CD4-positive, alpha-beta T cell (primary cell): ENCODE results near the gene TSPAN9. TPM values are rescaled to one million over a fixed set of nuclear protein-coding genes. Genes with fewer than 3 reads are reported as not detected.

Experiments
- ATAC-seq: fragments of 200-7000 bp; cut with Tn5 transposase; one replicate; pipeline ENCODE4 v1.10.0; 2022; ENCODE audit warnings: mild to moderate bottlenecking; ENCODE audit not compliant: poor library complexity
- CTCF ChIA-PET: fragments of 350-600 bp; sonication (Branson Sonifier 250); formaldehyde crosslinking; loops from one replicate; lab custom pipeline; 2021; ENCODE audit warnings: antibody characterized with exemption, inconsistent platforms; lab: Charles Lee
- POLR2A ChIA-PET: fragments of 350-600 bp; sonication (Branson Sonifier 250); formaldehyde crosslinking; loops from one replicate; lab custom pipeline; 2021; ENCODE audit warnings: antibody characterized with exemption, inconsistent platforms; lab: Charles Lee
- DNase-seq, 14 experiments: peaks; one replicate each; pipeline ENCODE4 v3.0.0-alpha.2; 2013 to 2020; ENCODE audit warnings: mixed read lengths in 2 of 14
- H3K27ac ChIP-seq, 2 donors: one replicate each; pipeline versions ENCODE4 v1.5.1 to v1.7.0; 2013; ENCODE audit warnings: low read length in 2 of 2, low read depth in 1 of 2, mild to moderate bottlenecking in 1 of 2
- H3K27me3 ChIP-seq, 2 experiments: 1 replicate in 1 of 2; 2 replicates in 1 of 2; pipeline versions ENCODE4 v1.6.1 to v1.7.0; 2013; ENCODE audit warnings: low read length in 2 of 2, control low read depth in 1 of 2, mild to moderate bottlenecking in 1 of 2, moderate library complexity in 1 of 2; ENCODE audit not compliant: insufficient read depth in 2 of 2, control insufficient read depth in 1 of 2
- H3K36me3 ChIP-seq: one replicate; pipeline ENCODE4 v1.6.1; 2013; ENCODE audit warnings: low read length, control low read depth; ENCODE audit not compliant: insufficient read depth
- H3K4me1 ChIP-seq: one replicate; pipeline ENCODE4 v1.6.1; 2013; ENCODE audit warnings: low read length, control low read depth; ENCODE audit not compliant: insufficient read depth
- H3K4me3 ChIP-seq: one replicate; pipeline ENCODE4 v1.5.1; 2013; ENCODE audit warnings: mild to moderate bottlenecking, low read length, moderate library complexity
- H3K9me3 ChIP-seq, 2 experiments: 1 replicate in 1 of 2; 2 replicates in 1 of 2; pipeline versions ENCODE4 v1.6.1 to v1.7.0; 2013; ENCODE audit warnings: low read length in 2 of 2, mild to moderate bottlenecking in 2 of 2, control low read depth in 1 of 2, moderate library complexity in 1 of 2; ENCODE audit not compliant: control insufficient read depth in 1 of 2, insufficient read depth in 1 of 2
- H3K27ac Mint-ChIP-seq: one replicate; pipeline ENCODE4 v1.8.0; 2020; ENCODE audit warnings: mixed read lengths
- H3K27me3 Mint-ChIP-seq: one replicate; pipeline ENCODE4 v1.8.0; 2021; ENCODE audit warnings: mixed read lengths
- H3K36me3 Mint-ChIP-seq: one replicate; pipeline ENCODE4 v1.8.0; 2021; ENCODE audit warnings: low read depth, mixed read lengths
- H3K4me1 Mint-ChIP-seq: one replicate; pipeline ENCODE4 v1.8.0; 2021; ENCODE audit warnings: low read depth, mixed read lengths
- H3K4me3 Mint-ChIP-seq: one replicate; pipeline ENCODE4 v1.8.0; 2020; ENCODE audit warnings: mild to moderate bottlenecking, mixed read lengths
- H3K9me3 Mint-ChIP-seq: one replicate; pipeline ENCODE4 v1.8.0; 2020; ENCODE audit warnings: mixed read lengths
- intact Hi-C, 2 experiments: fragments of 100-400 bp; cut with DNase I in 1 of 2; cut with micrococcal nuclease in 1 of 2; formaldehyde crosslinking; loops; one replicate each; pipeline versions ENCODE4 v1.15.1 to v1.9.0; 2023 to 2025; cut with DNase I, micrococcal nuclease
- total RNA-seq, 174 experiments: library from RNA in 2 of 174; stranded (reverse) in 2 of 174; gene quantifications; one replicate each; pipeline ENCODE4 v1.2.3 and lab custom pipeline; 2021 to 2026
- TF ChIP-seq, protein P1 (sequence below): fragments of 200-600 bp; IDR thresholded peaks from one replicate; pipeline ENCODE4 v1.8.0; 2022; ENCODE audit warnings: antibody characterized with exemption, mild to moderate bottlenecking

TSPAN9 gene
- total RNA-seq, 2 experiments from 2014 or later: 0.82 to 1.3 TPM

- Histone ChIP-seq H3K4me1 (peaks cover 7% of the 10 kb centered on the region), H3K27ac (no peak overlapping the region), H3K27me3 (peaks cover 0 to 19% of the 10 kb centered on the region in 2 experiments), H3K4me3 (no peak overlapping the region), H3K9me3 (no peaks in the 10 kb centered on the region), H3K36me3 (no peaks in the 10 kb centered on the region)
- no peak for ATAC-seq
- intact Hi-C loops: no loop called here
- no peaks in the 10 kb centered on the region for H3K36me3 Mint-ChIP-seq
- no peak for DNase-seq
- H3K27ac Mint-ChIP-seq: no peak overlapping the region
- CTCF ChIA-PET: no interaction called here
- TF ChIP-seq, protein P1, sequence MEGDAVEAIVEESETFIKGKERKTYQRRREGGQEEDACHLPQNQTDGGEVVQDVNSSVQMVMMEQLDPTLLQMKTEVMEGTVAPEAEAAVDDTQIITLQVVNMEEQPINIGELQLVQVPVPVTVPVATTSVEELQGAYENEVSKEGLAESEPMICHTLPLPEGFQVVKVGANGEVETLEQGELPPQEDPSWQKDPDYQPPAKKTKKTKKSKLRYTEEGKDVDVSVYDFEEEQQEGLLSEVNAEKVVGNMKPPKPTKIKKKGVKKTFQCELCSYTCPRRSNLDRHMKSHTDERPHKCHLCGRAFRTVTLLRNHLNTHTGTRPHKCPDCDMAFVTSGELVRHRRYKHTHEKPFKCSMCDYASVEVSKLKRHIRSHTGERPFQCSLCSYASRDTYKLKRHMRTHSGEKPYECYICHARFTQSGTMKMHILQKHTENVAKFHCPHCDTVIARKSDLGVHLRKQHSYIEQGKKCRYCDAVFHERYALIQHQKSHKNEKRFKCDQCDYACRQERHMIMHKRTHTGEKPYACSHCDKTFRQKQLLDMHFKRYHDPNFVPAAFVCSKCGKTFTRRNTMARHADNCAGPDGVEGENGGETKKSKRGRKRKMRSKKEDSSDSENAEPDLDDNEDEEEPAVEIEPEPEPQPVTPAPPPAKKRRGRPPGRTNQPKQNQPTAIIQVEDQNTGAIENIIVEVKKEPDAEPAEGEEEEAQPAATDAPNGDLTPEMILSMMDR: no peak
- POLR2A ChIA-PET: no interaction called here
- H3K9me3 Mint-ChIP-seq: no peaks in the 10 kb centered on the region
- peaks cover 21% of the 10 kb centered on the region for H3K27me3 Mint-ChIP-seq
- peaks cover 15% of the 10 kb centered on the region for H3K4me1 Mint-ChIP-seq
- H3K4me3 Mint-ChIP-seq: no peak overlapping the region
These were observed 42.1 kb downstream of the TSPAN9 start for GRCh38 chr12:3119192-3119755.

DNA sequence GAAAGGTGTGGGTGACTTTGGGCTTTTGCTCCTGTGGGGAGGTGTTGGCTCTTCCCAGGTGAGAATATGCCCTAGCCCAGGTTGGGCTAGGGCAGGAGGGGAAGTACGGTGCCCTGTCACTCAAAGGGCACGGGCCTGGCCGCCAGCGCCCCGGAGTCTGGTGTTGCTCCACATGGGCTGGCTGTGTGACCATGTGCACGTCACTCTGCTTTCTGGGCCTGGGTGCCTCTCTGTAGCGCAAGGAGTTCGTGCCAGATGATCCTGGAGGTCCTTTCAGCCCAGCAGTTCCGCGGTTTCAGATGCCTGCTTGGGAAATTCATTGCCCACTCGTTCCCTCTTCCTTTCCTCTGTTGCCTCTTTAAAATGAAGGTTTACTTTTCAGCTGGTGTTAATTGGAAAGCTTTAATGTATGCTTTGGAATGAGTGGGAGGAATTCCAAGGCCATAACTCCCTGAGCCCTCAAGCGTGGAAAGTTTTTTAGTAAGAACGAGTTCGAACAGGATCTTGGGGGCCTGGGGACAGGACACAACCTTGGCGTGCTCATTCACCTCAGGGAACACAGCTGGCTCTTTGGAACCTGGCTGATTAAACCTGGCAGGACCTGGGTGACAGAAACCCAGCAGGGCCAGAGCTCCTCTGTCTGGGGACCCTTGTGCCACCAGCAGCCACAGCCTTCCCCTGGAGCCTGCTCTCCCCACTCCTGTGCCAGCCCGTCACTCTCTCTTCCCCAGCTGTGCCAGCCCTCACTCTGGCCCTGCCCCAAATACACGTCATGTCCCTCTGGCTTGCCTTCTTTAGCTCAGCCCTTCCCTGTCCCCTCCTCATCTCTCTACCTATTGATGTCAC is 42.8 kb downstream of the TSPAN9 start:
- CTCF ChIA-PET: no interaction called here
- peaks cover 20% of the 10 kb centered on the region for H3K27me3 Mint-ChIP-seq
- no peaks in the 10 kb centered on the region for H3K9me3 Mint-ChIP-seq
- Histone ChIP-seq H3K27ac (no peak overlapping the region), H3K36me3 (no peaks in the 10 kb centered on the region), H3K9me3 (no peaks in the 10 kb centered on the region), H3K4me1 (peaks cover 7% of the 10 kb centered on the region), H3K27me3 (peaks cover 0 to 19% of the 10 kb centered on the region in 2 experiments), H3K4me3 (no peak overlapping the region)
- no peak overlapping the region for H3K4me3 Mint-ChIP-seq
- DNase-seq (no peak), ATAC-seq (no peak)
- POLR2A ChIA-PET: interaction anchor here (0.6 kb wide), 1 partner anchor 15 kb away, joined by 4 read pairs; no protein-coding TSS in a partner anchor
- no peak overlapping the region for H3K27ac Mint-ChIP-seq
- H3K4me1 Mint-ChIP-seq: peaks cover 15% of the 10 kb centered on the region
- no peaks in the 10 kb centered on the region for H3K36me3 Mint-ChIP-seq
- TF ChIP-seq, protein P1: no peak
- intact Hi-C loops: no loop called here

GRCh38 chr12:3120701-3121100 is 43.5 kb downstream of the TSPAN9 start:
- H3K27me3 Mint-ChIP-seq: peaks cover 19% of the 10 kb centered on the region
- no peak overlapping the region for H3K4me3 ChIP-seq
- TF ChIP-seq, protein P1: no peak

More at GRCh38 chr12:3120701-3121100, 43.5 kb downstream of the TSPAN9 start:
- ChIA-PET CTCF (no interaction called here), POLR2A (no interaction called here)
- H3K36me3 Mint-ChIP-seq: no peaks in the 10 kb centered on the region
- H3K9me3 ChIP-seq: no peaks in the 10 kb centered on the region
- H3K4me1 Mint-ChIP-seq: peaks cover 15% of the 10 kb centered on the region
- no peak for DNase-seq
- intact Hi-C loops: no loop called here
- no peak overlapping the region for H3K27ac ChIP-seq
- H3K36me3 ChIP-seq: no peaks in the 10 kb centered on the region
- ATAC-seq: no peak
- peaks cover 0 to 19% of the 10 kb centered on the region in 2 experiments for H3K27me3 ChIP-seq
- H3K27ac Mint-ChIP-seq: no peak overlapping the region
- no peak overlapping the region for H3K4me3 Mint-ChIP-seq
- H3K4me1 ChIP-seq: peaks cover 7% of the 10 kb centered on the region
- H3K9me3 Mint-ChIP-seq: no peaks in the 10 kb centered on the region
